ENCODE data around the gene CFAP298.

DNA sequence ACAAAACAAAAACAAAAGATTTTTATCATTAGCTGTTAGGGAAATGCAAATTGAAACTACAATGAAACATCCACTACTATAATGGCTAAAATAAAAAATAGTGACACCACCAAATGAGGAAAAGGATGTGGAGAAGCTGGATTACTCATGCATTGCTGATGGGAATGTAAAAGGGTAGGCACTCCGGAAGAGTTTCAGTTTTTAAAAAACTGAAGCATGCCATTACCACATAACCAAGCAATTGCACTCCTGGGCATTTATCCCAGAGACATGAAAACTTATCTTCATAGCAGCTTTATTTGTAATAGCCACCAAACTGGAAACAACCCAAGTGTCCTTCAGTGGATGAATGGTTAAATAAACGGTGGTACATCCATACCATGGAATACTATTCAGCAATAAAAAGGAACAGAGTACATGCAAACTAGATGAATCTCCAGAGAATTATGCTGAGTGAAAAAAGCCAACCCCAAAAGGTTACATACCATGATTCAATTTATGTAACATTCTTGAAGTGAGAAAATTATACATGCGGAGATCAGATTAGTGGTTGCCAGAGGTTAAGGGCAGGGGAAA lies 14.5 kb upstream of the CFAP298 start:
- TF ChIP-seq, protein P1, sequence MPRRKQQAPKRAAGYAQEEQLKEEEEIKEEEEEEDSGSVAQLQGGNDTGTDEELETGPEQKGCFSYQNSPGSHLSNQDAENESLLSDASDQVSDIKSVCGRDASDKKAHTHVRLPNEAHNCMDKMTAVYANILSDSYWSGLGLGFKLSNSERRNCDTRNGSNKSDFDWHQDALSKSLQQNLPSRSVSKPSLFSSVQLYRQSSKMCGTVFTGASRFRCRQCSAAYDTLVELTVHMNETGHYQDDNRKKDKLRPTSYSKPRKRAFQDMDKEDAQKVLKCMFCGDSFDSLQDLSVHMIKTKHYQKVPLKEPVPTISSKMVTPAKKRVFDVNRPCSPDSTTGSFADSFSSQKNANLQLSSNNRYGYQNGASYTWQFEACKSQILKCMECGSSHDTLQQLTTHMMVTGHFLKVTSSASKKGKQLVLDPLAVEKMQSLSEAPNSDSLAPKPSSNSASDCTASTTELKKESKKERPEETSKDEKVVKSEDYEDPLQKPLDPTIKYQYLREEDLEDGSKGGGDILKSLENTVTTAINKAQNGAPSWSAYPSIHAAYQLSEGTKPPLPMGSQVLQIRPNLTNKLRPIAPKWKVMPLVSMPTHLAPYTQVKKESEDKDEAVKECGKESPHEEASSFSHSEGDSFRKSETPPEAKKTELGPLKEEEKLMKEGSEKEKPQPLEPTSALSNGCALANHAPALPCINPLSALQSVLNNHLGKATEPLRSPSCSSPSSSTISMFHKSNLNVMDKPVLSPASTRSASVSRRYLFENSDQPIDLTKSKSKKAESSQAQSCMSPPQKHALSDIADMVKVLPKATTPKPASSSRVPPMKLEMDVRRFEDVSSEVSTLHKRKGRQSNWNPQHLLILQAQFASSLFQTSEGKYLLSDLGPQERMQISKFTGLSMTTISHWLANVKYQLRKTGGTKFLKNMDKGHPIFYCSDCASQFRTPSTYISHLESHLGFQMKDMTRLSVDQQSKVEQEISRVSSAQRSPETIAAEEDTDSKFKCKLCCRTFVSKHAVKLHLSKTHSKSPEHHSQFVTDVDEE (CRISPR knock-in tag; IDR thresholded peaks at IDR 0.05) = no peak
- TF ChIP-seq ZC3H10 (CRISPR knock-in tag; IDR thresholded peaks at IDR 0.05) = no peak
- TF ChIP-seq, protein P2, sequence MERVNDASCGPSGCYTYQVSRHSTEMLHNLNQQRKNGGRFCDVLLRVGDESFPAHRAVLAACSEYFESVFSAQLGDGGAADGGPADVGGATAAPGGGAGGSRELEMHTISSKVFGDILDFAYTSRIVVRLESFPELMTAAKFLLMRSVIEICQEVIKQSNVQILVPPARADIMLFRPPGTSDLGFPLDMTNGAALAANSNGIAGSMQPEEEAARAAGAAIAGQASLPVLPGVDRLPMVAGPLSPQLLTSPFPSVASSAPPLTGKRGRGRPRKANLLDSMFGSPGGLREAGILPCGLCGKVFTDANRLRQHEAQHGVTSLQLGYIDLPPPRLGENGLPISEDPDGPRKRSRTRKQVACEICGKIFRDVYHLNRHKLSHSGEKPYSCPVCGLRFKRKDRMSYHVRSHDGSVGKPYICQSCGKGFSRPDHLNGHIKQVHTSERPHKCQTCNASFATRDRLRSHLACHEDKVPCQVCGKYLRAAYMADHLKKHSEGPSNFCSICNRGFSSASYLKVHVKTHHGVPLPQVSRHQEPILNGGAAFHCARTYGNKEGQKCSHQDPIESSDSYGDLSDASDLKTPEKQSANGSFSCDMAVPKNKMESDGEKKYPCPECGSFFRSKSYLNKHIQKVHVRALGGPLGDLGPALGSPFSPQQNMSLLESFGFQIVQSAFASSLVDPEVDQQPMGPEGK (CRISPR knock-in tag; IDR thresholded peaks at IDR 0.05; ENCODE audit: borderline replicate concordance) = no peak
- TF ChIP-seq, protein P3, sequence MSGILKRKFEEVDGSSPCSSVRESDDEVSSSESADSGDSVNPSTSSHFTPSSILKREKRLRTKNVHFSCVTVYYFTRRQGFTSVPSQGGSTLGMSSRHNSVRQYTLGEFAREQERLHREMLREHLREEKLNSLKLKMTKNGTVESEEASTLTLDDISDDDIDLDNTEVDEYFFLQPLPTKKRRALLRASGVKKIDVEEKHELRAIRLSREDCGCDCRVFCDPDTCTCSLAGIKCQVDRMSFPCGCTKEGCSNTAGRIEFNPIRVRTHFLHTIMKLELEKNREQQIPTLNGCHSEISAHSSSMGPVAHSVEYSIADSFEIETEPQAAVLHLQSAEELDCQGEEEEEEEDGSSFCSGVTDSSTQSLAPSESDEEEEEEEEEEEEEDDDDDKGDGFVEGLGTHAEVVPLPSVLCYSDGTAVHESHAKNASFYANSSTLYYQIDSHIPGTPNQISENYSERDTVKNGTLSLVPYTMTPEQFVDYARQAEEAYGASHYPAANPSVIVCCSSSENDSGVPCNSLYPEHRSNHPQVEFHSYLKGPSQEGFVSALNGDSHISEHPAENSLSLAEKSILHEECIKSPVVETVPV (CRISPR knock-in tag; IDR thresholded peaks at IDR 0.05) = no peak
- TF ChIP-seq, protein P4, sequence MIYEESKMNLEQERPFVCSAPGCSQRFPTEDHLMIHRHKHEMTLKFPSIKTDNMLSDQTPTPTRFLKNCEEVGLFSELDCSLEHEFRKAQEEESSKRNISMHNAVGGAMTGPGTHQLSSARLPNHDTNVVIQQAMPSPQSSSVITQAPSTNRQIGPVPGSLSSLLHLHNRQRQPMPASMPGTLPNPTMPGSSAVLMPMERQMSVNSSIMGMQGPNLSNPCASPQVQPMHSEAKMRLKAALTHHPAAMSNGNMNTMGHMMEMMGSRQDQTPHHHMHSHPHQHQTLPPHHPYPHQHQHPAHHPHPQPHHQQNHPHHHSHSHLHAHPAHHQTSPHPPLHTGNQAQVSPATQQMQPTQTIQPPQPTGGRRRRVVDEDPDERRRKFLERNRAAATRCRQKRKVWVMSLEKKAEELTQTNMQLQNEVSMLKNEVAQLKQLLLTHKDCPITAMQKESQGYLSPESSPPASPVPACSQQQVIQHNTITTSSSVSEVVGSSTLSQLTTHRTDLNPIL (CRISPR knock-in tag; IDR thresholded peaks at IDR 0.05; ENCODE audit: low read depth) = no peak
- TF ChIP-seq PPARA (CRISPR knock-in tag; IDR thresholded peaks at IDR 0.05; ENCODE audit: borderline replicate concordance) = no peak
- TF ChIP-seq RARB (CRISPR knock-in tag; IDR thresholded peaks at IDR 0.05) = no peak
- no peak for TF ChIP-seq ISL1 (CRISPR knock-in tag; IDR thresholded peaks at IDR 0.05)
- TF ChIP-seq ESRRG (CRISPR knock-in tag; IDR thresholded peaks at IDR 0.05) = no peak

Measured in SK-N-SH treated with all-trans-retinoic acid at 6 μM for 48 hours (cell line).